Measurements from ENCODE around the gene ZDHHC14.

GRCh38 chr6:157723376-157723775 lies 342.4 kb downstream of the ZDHHC14 start:
- no peak for TF ChIP-seq CTCF (IDR thresholded peaks at IDR 0.05)
- no peak for TF ChIP-seq POLR2A (IDR thresholded peaks at IDR 0.05)
